Measurements from ENCODE around the gene CENPM. TPM values are rescaled to one million over a fixed set of nuclear protein-coding genes. Genes with fewer than 3 reads are reported as not detected.

CENPM gene
- total and polyA plus RNA-seq, 2 experiments from 2014 or later = 50.0 to 61.6 TPM

GRCh38 chr22:41939981-41940831, 6.7 kb downstream of the CENPM start (continued):
- TF ChIP-seq ZNF462 (CRISPR knock-in tag; IDR thresholded peaks at IDR 0.05) = no peak
- no peak for TF ChIP-seq EZH2phosphoT487 (IDR thresholded peaks at IDR 0.05; ENCODE audit: unreplicated experiment)
- no peak for TF ChIP-seq CTCF (conservative IDR thresholded peaks at IDR 0.05; ENCODE audit: low read depth in 2 of 2)
- TF ChIP-seq ZNF331 (CRISPR knock-in tag; IDR thresholded peaks at IDR 0.05; ENCODE audit: low read depth) = no peak

- Histone ChIP-seq H3K27me3 (ENCODE audit: insufficient read depth) (no peaks in the 10 kb centered on the region), H3K4me1 (ENCODE audit: insufficient read depth) (no peaks in the 10 kb centered on the region), H3F3A (replicated peaks; ENCODE audit: low read depth) (peaks cover 18% of the 10 kb centered on the region), H3K4me3 (no peak overlapping the region), H3K4me2 (no peak overlapping the region), H3K79me2 (replicated peaks; ENCODE audit: insufficient read depth) (no peaks in the 10 kb centered on the region), H3K27ac (ENCODE audit: low read depth) (no peak overlapping the region), H2AFZ (no peak overlapping the region), H4K20me1 (replicated peaks; ENCODE audit: insufficient read depth) (peaks cover 16% of the 10 kb centered on the region), H3K36me3 (ENCODE audit: insufficient read depth) (peaks cover 9% of the 10 kb centered on the region; the same call in 1 of the 2 replicates), H3K9me2 (ENCODE audit: insufficient read depth) (no peaks in the 10 kb centered on the region)
- DNase-seq (ENCODE audit: low spot score) (no peak), ATAC-seq (no peak)
- Mint-ChIP-seq H3K9me3 (no peaks in the 10 kb centered on the region), H3K27ac (no peak overlapping the region), H3K36me3 (ENCODE audit: low read depth) (peaks cover 53% of the 10 kb centered on the region), H3K4me3 (no peak overlapping the region), H3K4me1 (peaks cover 4% of the 10 kb centered on the region; the same call in 2 of the 3 replicates), H3K27me3 (ENCODE audit: insufficient read depth, low read depth, poor library complexity) (peaks cover 13% of the 10 kb centered on the region)
- TF ChIP-seq ETS1 (IDR thresholded peaks at IDR 0.05) = no peak
Measured at GRCh38 chr22:41936894-41937169, 10.1 kb downstream of the CENPM start.

Measured in GM23338 (cell line).